H1 (cell line): ENCODE measurements around the gene AP3S1. TPM values are rescaled to one million over a fixed set of nuclear protein-coding genes. Genes with fewer than 3 reads are reported as not detected.
"Not testable (repeated sequence)": the region's sequence is repeated elsewhere in the genome, so short reads cannot be mapped to it uniquely, and the experiment has no call there.

Experiments
- CTCF ChIA-PET: fragments of 300-600 bp; sonication (Branson Sonifier 250); formaldehyde crosslinking; loops from one replicate; lab custom pipeline; 2021; ENCODE audit not compliant: partially characterized antibody; lab: Charles Lee
- POLR2A ChIA-PET: fragments of 300-600 bp; sonication (Branson Sonifier 250); formaldehyde crosslinking; loops from one replicate; lab custom pipeline; 2021; ENCODE audit warnings: inconsistent platforms; ENCODE audit not compliant: partially characterized antibody; lab: Charles Lee
- DNase-seq, 2 experiments: peaks; one replicate each; pipeline versions ENCODE4 v3.0.0 to v3.0.0-alpha.2; 2010 to 2022; ENCODE audit warnings: low spot score in 2 of 2, low read depth in 1 of 2, mixed read lengths in 1 of 2
- FAIRE-seq: peaks from 2 replicates; lab custom pipeline; 2011; peaks lifted over from hg19 to GRCh38; lab: Jason Lieb, UNC
- H2AFZ ChIP-seq: 2 replicates; pipeline ENCODE4 v1.8.1; 2012; ENCODE audit warnings: low read length, inconsistent platforms
- H2AK5ac ChIP-seq: 2 replicates; pipeline ENCODE4 v1.6.1; 2013; ENCODE audit warnings: low read depth, low read length
- H2BK120ac ChIP-seq: replicated peaks from 2 replicates; pipeline ENCODE3; 2013; ENCODE audit warnings: low read depth, low read length, inconsistent platforms
- H2BK12ac ChIP-seq: 2 replicates; pipeline ENCODE4 v1.6.1; 2013; ENCODE audit warnings: low read depth, low read length
- H2BK15ac ChIP-seq: 2 replicates; pipeline ENCODE4 v1.6.1; 2013; ENCODE audit warnings: low read length
- H2BK20ac ChIP-seq: 2 replicates; pipeline ENCODE4 v1.6.1; 2013; ENCODE audit warnings: low read length
- H2BK5ac ChIP-seq: 2 replicates; pipeline ENCODE4 v1.6.1; 2013; ENCODE audit warnings: low read depth, low read length
- H3K14ac ChIP-seq: 2 replicates; pipeline ENCODE4 v1.6.1; 2013; ENCODE audit warnings: inconsistent platforms; ENCODE audit not compliant: insufficient read length
- H3K18ac ChIP-seq: 2 replicates; pipeline ENCODE4 v1.6.1; 2013; ENCODE audit warnings: low read length; ENCODE audit errors: extremely low read depth
- H3K23ac ChIP-seq: 2 replicates; pipeline ENCODE4 v1.6.1; 2013; ENCODE audit warnings: inconsistent platforms; ENCODE audit not compliant: insufficient read length
- H3K23me2 ChIP-seq: 2 replicates; pipeline ENCODE4 v1.6.1; 2013; ENCODE audit warnings: low read depth, low read length
- H3K27ac ChIP-seq: 2 replicates; pipeline ENCODE4 v1.6.1; 2011; ENCODE audit warnings: low read depth, low read length, inconsistent platforms
- H3K27me3 ChIP-seq, 4 experiments: replicated peaks in 1 of 4; 1 replicate in 1 of 4; 2 replicates in 3 of 4; pipeline versions ENCODE4 v1.6.1 to v1.8.1; 2011 to 2013; ENCODE audit warnings: low read length in 3 of 4, mild to moderate bottlenecking in 3 of 4, inconsistent platforms in 2 of 4, mixed read lengths in 2 of 4, moderate library complexity in 1 of 4; ENCODE audit not compliant: control insufficient read depth in 3 of 4, insufficient read depth in 3 of 4; ENCODE audit errors: extremely low read depth in 1 of 4
- H3K36me3 ChIP-seq, 4 experiments: 2 replicates each; pipeline versions ENCODE4 v1.6.1 to v1.8.1; 2011 to 2013; ENCODE audit warnings: mild to moderate bottlenecking in 4 of 4, low read length in 3 of 4, moderate library complexity in 2 of 4, control low read depth in 1 of 4, inconsistent platforms in 1 of 4; ENCODE audit not compliant: insufficient read depth in 4 of 4, control insufficient read depth in 2 of 4
- H3K4ac ChIP-seq: replicated peaks from 2 replicates; pipeline ENCODE3; 2013; ENCODE audit warnings: low read length, low read depth, mixed read lengths, inconsistent platforms; ENCODE audit not compliant: insufficient read length
- H3K4me1 ChIP-seq, 4 experiments: replicated peaks in 1 of 4; 1 replicate in 1 of 4; 2 replicates in 3 of 4; pipeline versions ENCODE4 v1.6.1 to v1.8.1; 2011 to 2013; ENCODE audit warnings: low read length in 3 of 4, inconsistent platforms in 2 of 4, mixed read lengths in 1 of 4; ENCODE audit not compliant: insufficient read depth in 4 of 4, control insufficient read depth in 3 of 4
- H3K4me2 ChIP-seq, 2 experiments: 2 replicates each; pipeline versions ENCODE4 v1.6.1 to v1.8.1; 2011 to 2013; ENCODE audit warnings: low read depth in 2 of 2, low read length in 2 of 2, control low read depth in 1 of 2, inconsistent platforms in 1 of 2, mild to moderate bottlenecking in 1 of 2; ENCODE audit not compliant: insufficient read depth in 1 of 2
- H3K4me3 ChIP-seq, 4 experiments: fragments of 200-600, 300-600 bp in 1 of 4; sonication (generic), shearing (Covaris generic), sonication (Bioruptor Twin) in 1 of 4; 2 replicates each; pipeline versions ENCODE4 v1.5.1 to v1.8.1; 2011 to 2016; ENCODE audit warnings: low read length in 4 of 4, low read depth in 3 of 4, control low read depth in 2 of 4, inconsistent platforms in 2 of 4, mild to moderate bottlenecking in 2 of 4, mixed read lengths in 1 of 4, moderate library complexity in 1 of 4; ENCODE audit not compliant: insufficient read depth in 2 of 4; ENCODE audit errors: extremely low read depth in 1 of 4
- H3K56ac ChIP-seq: replicated peaks from 2 replicates; pipeline ENCODE3; 2013; ENCODE audit warnings: low read depth, mild to moderate bottlenecking, mixed read lengths, low read length, inconsistent platforms; ENCODE audit not compliant: insufficient read length
- H3K79me1 ChIP-seq: 2 replicates; pipeline ENCODE4 v1.6.1; 2013; ENCODE audit warnings: low read depth, low read length, control low read depth
- H3K79me2 ChIP-seq, 2 experiments: 2 replicates each; pipeline versions ENCODE4 v1.6.1 to v1.8.1; 2012 to 2013; ENCODE audit warnings: low read length in 2 of 2, mild to moderate bottlenecking in 2 of 2, inconsistent platforms in 1 of 2; ENCODE audit not compliant: insufficient read depth in 2 of 2, control insufficient read depth in 1 of 2
- H3K9ac ChIP-seq, 4 experiments: replicated peaks in 1 of 4; 1 replicate in 1 of 4; 2 replicates in 3 of 4; pipeline versions ENCODE4 v1.6.1 to v1.8.1; 2011 to 2013; ENCODE audit warnings: low read depth in 3 of 4, low read length in 3 of 4, control low read depth in 2 of 4, mild to moderate bottlenecking in 2 of 4, moderate library complexity in 2 of 4, inconsistent platforms in 1 of 4; ENCODE audit errors: extremely low read depth in 1 of 4
- H3K9me3 ChIP-seq, 2 experiments: 2 replicates each; pipeline versions ENCODE4 v1.6.1 to v1.8.1; 2012 to 2013; ENCODE audit warnings: mild to moderate bottlenecking in 2 of 2, moderate library complexity in 2 of 2, control low read depth in 1 of 2, inconsistent platforms in 1 of 2, low read depth in 1 of 2, low read length in 1 of 2, mixed read lengths in 1 of 2; ENCODE audit not compliant: insufficient read depth in 2 of 2
- H4K20me1 ChIP-seq, 2 experiments: replicated peaks in 1 of 2; 2 replicates each; pipeline versions ENCODE3 to v1.8.1; 2011 to 2013; ENCODE audit warnings: inconsistent platforms in 2 of 2, low read length in 2 of 2, mild to moderate bottlenecking in 1 of 2; ENCODE audit not compliant: insufficient read depth in 2 of 2, control insufficient read depth in 1 of 2
- H4K5ac ChIP-seq: 2 replicates; pipeline ENCODE4 v1.6.1; 2013; ENCODE audit warnings: low read length, low read depth, mixed read lengths, inconsistent platforms; ENCODE audit not compliant: insufficient read length
- H4K8ac ChIP-seq: 2 replicates; pipeline ENCODE4 v1.8.0; 2013; ENCODE audit warnings: mild to moderate bottlenecking, moderate library complexity, low read length, inconsistent platforms; ENCODE audit not compliant: insufficient read depth; ENCODE audit errors: extremely low read depth
- H4K91ac ChIP-seq: replicated peaks from 2 replicates; pipeline ENCODE3; 2013; ENCODE audit warnings: low read length, mixed read lengths, inconsistent platforms; ENCODE audit not compliant: insufficient read length
- WGBS, 2 experiments: shearing (Covaris generic) in 1 of 2; methylation state at CpG; one replicate each; pipeline versions ENCODE4 v1.1.6 to v1.1.7; 2013 to 2015; ENCODE audit warnings: low lambda C conversion rate in 2 of 2, mixed read lengths in 2 of 2, inconsistent platforms in 1 of 2, low coverage in 1 of 2, missing lambda C conversion rate in 1 of 2; ENCODE audit not compliant: insufficient replicate concordance in 2 of 2, insufficient coverage in 1 of 2, insufficient read length in 1 of 2; ENCODE audit errors: extremely low coverage in 1 of 2, missing lambda C conversion rate in 1 of 2; 5-methylcytosine and 5-hydroxymethylcytosine counted together
- polyA plus RNA-seq, 7 experiments: library from polyadenylated mRNA; depleted of rRNA in 3 of 7; stranded (reverse) in 5 of 7; unstranded in 2 of 7; fragments of >200 nt in 5 of 7; fragments of 200-250 nt in 2 of 7; gene quantifications; 1 replicate in 5 of 7; 2 replicates in 1 of 7; 4 replicates in 1 of 7; pipeline versions ENCODE4 v1.2.1 to v1.2.3, GENCODE V29; 2011 to 2013; ENCODE audit warnings: missing spikeins in 2 of 7, mixed read lengths in 2 of 7
- total RNA-seq: library from RNA; stranded (reverse); fragmentation: NEBNext Ultra II Directional; extraction: Animal tissue kit (Norgen Biotek cat#: 25700); gene quantifications from 2 replicates; pipeline ENCODE4 v1.2.1, GENCODE V29; 2021

The AP3S1 gene
- total and polyA plus RNA-seq, 2 of the 8 experiments (the other 6 are each of a cell fraction or from before 2014, with no cell fraction given) = 26.6 to 72.7 TPM

DNA sequence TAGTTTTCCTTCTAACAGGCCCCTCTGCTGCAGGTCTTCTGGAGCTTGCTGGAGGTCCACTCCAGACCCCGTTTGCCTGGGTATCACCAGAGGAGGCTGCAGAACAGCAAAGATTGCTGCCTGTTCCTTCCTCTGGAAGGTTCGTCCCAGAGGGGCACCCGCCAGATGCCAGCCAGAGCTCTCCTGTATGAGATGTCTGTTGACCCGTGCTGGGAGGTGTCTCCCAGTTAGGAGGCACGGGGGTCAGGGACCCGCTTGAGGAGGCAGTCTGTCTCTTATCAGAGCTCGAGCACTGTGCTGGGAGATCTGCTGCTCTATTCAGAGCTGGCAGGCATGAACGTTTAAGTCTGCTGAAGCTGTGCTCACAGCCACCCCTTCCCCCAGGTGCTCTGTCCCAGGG, 40.7 kb downstream of the AP3S1 start:
- H3K36me3 ChIP-seq, FAIRE-seq, H4K91ac ChIP-seq, H2BK5ac ChIP-seq, H3K4me2 ChIP-seq, H4K20me1 ChIP-seq, H3K23me2 ChIP-seq, H3K14ac ChIP-seq, H3K23ac ChIP-seq, H2BK12ac ChIP-seq, H3K79me2 ChIP-seq, H2AK5ac ChIP-seq, H3K79me1 ChIP-seq, H4K8ac ChIP-seq, H3K4me1 ChIP-seq, H3K56ac ChIP-seq, H3K27me3 ChIP-seq, H3K18ac ChIP-seq, H2BK120ac ChIP-seq, H2BK15ac ChIP-seq, H3K4me3 ChIP-seq, H2AFZ ChIP-seq, H4K5ac ChIP-seq, H2BK20ac ChIP-seq, H3K9ac ChIP-seq, H3K4ac ChIP-seq, H3K9me3 ChIP-seq, H3K27ac ChIP-seq, POLR2A ChIA-PET, DNase-seq: not testable (repeated sequence)
- 90% methylated on average over 8 of the region's 8 CpGs; no CpG with 5 or more reads in 1 of the 2 experiments for WGBS, 2 experiments
- CTCF ChIA-PET = interaction anchor here (0.6 to 1.2 kb wide), 3 partner anchors 43 to 252 kb away, joined by 3 read pairs; no protein-coding TSS in a partner anchor
